COLO829 (cell line): ENCODE data around the gene DMBX1.

Experiments
- DNase-seq: peaks from one replicate; pipeline ENCODE4 v3.0.0; 2012; ENCODE audit warnings: low spot score

Gene DMBX1

DNA sequence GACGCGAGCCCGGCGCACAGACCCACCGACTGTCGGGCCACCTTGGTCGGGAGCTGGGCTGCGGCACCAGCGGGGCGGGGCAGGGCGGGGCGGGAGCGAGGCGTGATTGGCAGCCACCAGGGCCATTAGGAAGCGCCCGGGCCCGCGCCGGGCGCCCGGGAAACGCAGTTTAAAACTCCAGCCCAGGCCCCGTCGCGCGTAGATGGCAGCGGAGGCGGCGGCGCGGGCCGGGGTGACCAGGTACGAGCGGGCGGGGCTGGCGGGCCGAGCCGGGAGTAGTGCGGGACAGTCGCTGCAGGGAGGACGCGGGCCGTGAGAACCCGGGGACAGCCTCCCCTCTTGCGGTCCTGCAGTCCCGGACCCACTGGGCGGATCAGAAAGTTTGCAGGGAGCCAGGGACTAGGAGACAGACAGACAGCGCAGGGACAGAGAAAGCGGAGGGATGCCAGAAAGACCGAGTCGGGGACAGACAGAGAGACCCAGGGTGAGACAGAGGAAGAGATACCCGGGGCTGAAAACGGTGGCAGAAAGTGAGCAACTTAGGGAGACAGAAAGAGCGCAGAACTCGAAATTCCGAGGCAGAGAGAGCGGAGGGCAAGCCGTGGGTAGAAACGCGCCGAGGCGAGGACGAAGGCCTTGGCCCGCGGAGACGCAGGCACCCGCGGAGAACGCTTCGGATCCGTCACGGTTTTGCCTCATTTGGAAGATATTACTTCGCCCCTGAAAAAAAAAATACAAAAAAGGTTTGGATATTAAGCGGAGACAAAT is at the start of gene DMBX1:
DMBX1 (plus strand) TSS at position 199 of the 768 bp plus-strand sequence. CDS start 17,175 bp downstream, outside the sequence.
- peak; percentile 36 for DNase-seq

DNA sequence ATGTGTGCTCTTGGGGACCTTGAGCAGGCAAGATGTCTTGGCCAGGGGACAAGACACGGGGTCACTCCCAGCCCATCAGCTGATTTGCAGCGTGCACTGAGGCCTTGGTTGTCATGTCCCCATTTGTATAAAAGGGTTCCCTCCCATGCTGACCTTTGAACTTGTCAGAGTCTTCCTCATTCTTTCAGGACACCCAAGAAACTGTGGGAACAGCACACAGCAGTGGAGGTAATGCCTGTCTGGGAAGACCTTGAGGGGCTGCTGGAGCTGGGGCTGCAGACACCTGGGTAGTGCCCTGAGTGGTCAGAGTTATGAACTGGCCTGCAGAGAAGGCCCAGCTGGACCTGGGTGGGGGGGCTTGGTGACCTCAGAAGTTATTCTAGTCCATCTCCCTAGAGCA is 49.2 kb upstream of the DMBX1 start:
- DNase-seq, result no peak

DNA sequence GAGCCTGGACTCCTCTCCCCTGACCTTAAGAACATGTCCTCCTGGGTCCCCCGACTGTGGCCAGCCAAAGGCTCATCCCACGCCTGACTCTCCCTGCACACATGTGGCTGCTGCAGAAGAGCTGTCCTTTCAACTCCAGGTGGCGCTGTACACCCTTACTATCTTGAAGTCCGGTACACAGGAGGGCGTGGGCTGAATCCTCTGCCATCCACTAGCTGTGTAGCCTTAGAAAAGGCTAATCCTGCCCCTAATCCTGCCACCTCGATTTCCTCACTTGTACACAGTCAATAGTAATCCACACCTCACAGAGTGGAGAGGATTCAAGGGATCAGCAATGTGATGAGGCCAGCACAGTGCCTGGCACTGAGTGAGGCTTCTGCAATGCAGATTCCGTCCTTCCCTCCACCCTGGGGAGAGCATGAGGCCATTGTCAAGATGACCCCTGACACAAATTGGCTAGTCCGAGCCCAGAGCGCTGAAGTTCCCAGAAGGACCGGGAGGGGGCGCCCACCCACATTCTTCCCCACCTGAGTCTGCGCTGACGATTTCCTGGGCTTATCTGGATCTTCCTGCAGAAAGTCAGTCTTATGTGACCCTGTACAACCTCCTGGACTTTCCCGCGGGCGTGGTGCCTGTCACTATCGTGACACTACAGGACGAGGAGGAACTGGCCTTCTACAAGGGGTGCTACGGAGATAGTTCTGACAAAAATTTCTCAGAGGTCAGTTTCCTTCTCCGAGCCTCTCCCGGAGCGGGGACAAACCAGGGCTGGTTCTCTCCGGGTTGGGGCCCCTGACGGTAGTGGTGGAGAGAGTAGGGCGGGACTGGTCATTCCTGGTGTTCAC is 47.1 kb upstream of the DMBX1 start:
- DNase-seq, result peak; percentile 74

- no peak for DNase-seq
These were observed 45.2 kb upstream of the DMBX1 start for GRCh38 chr1:46444466-46444865.

GRCh38 chr1:46445773-46446256 is 43.8 kb upstream of the DMBX1 start:
- no peak for DNase-seq

- peak; percentile 55 for DNase-seq
These were observed 42.8 kb upstream of the DMBX1 start for GRCh38 chr1:46446646-46447498.

- no peak for DNase-seq
These were observed 42.0 kb upstream of the DMBX1 start for GRCh38 chr1:46447499-46448108.

- DNase-seq, result no peak
These were observed 41.3 kb upstream of the DMBX1 start for GRCh38 chr1:46448109-46448911.

DNA sequence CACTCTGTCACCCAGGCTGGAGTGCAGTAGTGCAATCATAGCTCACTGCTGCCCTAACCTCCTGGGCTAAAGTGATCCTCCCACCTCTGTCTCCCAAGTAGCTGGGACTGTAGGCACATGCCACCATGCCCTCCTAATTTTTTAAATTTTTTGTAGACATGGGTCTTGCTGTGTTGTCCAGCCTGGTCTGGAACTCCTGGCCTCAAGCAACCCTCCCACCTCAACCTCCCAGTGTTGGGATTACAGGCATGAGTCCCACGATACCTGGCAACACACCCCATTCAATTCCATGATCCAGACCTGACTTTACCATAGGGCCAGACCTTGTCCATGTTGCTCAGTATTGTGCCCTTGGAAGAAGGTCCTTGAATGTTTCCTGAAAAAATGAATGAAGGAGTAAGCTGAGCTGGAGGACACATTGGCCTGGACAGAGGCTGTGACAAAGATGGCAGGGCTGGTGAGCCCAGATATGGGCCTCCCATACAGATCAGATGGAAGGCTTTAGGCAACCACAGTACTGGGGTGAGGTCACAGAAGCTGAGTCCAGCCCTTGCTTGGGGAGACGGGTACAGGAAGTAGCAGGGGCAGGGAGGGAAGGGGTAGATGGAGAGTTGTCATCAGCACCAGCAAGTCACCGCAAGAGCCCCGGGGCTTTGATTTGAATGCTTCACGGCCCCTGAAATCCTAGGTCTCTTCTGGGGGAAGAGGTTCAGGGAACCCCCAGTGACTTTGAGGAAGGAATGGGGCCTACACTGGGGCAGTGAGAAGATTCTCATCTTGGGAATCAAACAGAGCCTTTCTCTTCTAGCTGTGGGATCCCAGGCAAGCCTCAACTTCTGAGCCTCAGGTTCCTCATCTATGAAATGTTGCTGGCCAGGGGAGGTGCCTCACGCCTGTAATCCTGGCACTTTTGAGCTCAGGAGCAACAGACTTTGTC is 40.1 kb upstream of the DMBX1 start:
- DNase-seq, result no peak

GRCh38 chr1:46450160-46450517 is 39.5 kb upstream of the DMBX1 start:
- no peak for DNase-seq

DNA sequence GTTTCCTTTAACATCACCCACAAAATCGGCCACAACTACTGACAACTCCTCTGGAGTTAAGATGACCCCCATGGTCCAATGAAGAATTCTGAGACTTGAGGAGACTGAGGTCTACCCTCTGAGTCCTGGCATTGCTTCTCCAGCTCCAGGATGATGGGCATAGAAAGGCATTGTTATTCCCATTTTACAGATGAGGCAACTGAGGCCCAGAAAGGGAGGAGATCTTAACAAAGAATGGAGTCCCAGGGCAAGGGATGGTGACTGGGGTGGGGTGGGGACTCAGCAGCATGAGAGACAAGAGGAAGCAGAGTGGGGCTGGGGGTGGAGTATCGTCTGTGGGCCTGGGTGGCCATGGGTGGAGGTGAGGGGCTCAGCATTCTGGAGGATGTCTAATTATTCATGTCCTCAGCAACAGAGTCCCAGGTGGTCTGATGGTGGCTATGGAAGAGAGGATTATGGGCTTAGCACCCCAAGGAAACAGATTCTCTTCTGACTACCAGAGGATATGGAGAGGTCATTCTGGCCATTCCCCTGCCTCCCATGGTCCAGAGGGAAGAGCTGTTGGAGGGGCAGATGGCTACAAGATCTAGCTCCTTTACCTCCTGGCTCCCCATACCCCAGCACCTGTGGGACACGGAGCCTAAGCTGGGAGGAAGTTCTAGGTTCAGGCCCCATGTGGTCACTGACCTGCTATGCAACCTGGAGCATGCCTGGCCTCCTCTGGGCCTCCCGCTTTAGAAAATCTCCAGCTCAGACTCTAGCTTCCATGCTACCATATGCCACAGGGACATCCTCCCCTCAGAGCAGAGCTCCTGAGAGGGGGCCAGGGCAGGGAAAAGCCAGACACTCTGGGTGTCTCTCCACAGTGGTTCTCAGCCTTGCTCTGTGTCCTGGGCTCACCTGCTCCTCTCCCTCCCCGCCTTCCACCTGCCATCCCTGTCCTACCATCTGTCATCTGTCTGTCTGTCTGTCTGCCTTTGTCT is 37.4 kb upstream of the DMBX1 start:
- DNase-seq, result no peak

- DNase-seq, result no peak
These were observed 36.7 kb upstream of the DMBX1 start for GRCh38 chr1:46452931-46453325.

GRCh38 chr1:46453449-46453848 is 36.2 kb upstream of the DMBX1 start:
- DNase-seq, result no peak

- DNase-seq, result no peak
These were observed 33.7 kb upstream of the DMBX1 start for GRCh38 chr1:46455951-46456350.

- no peak for DNase-seq
These were observed 33.1 kb upstream of the DMBX1 start for GRCh38 chr1:46456411-46456963.

DNA sequence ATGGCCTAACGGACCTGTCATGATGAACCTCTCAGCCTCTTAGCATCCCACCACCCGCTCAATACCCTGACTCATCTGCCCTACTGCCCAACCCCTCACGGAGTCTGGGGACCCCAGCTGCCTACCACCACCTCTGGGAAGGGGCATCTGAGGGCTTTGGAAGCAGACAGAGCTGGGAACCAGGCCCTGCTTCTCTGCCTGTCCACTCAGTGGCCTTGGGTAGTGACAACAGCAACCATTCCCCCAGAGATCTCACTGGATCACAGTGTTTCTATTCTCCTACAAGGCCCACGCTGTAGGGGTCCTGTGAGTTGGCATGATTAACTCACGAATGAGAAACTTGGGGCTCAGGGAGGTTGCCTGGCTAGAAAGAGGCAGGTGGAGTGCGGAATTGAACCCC is 32.5 kb upstream of the DMBX1 start:
- DNase-seq, result no peak

DNA sequence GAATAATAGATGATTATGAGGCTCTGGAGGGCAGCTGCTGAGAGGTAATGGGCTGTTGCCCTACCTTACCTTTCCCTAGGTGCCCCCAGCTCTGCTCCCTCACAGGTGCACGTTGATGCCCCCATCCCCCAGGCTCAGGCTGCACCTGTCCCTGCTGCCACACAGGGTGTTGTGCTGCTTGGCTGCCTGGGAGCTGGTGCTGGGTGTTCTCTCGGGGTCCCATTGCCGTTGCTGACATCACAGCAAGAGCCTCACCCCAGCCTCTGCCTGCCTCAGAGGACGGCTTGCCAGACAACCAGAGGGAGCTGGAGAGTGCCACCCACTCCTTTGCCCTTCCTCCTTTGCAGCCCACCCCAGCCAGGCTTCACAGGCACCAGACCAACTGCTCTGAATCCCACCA is 31.4 kb upstream of the DMBX1 start:
- DNase-seq, result no peak

- DNase-seq, result no peak
These were observed 30.8 kb upstream of the DMBX1 start for GRCh38 chr1:46458846-46459245.
